Prostate gland (tissue), 2 donors: ENCODE measurements around the gene FOXP3.

Source experiments
- POLR2AphosphoS5 ChIP-seq: sonication (generic); formaldehyde crosslinking; IDR thresholded peaks from one replicate; pipeline ENCODE4 v1.6.1; 2017; ENCODE audit warnings: antibody characterized with exemption
- TF ChIP-seq, protein P1 (sequence below), 4 experiments: fragments of 200-600 bp in 2 of 4; fragments of 450-650 bp in 2 of 4; sonication (generic) in 2 of 4; IDR thresholded peaks; 1 replicate in 3 of 4; 2 replicates in 1 of 4; pipeline ENCODE4 v1.5.1; 2016 to 2019; ENCODE audit warnings: antibody characterized with exemption in 4 of 4, mild to moderate bottlenecking in 2 of 4, moderate library complexity in 2 of 4

DNA sequence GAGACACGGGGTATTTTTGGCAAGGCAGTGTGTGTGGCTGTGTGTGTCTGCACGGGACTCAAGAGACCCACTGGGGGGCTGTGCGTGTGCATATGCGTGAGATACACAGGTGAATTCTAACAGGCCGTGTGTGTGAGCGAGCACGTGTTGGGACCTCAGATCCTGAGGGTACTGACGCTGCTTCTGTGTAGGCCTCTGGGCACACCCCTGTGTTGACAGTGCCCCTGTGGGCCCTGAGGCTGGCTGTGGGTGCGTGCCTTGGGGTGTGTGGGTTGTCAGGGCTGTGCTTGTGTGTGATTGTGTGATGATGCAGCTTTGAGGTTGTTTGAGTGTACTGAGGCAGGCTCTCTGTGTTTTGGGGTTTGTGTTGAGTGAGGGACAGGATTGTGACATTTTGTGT is 13.9 kb downstream of the FOXP3 start:
- TF ChIP-seq, protein P1, sequence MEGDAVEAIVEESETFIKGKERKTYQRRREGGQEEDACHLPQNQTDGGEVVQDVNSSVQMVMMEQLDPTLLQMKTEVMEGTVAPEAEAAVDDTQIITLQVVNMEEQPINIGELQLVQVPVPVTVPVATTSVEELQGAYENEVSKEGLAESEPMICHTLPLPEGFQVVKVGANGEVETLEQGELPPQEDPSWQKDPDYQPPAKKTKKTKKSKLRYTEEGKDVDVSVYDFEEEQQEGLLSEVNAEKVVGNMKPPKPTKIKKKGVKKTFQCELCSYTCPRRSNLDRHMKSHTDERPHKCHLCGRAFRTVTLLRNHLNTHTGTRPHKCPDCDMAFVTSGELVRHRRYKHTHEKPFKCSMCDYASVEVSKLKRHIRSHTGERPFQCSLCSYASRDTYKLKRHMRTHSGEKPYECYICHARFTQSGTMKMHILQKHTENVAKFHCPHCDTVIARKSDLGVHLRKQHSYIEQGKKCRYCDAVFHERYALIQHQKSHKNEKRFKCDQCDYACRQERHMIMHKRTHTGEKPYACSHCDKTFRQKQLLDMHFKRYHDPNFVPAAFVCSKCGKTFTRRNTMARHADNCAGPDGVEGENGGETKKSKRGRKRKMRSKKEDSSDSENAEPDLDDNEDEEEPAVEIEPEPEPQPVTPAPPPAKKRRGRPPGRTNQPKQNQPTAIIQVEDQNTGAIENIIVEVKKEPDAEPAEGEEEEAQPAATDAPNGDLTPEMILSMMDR (IDR thresholded peaks at IDR 0.05): no peak
- TF ChIP-seq POLR2AphosphoS5: no peak
